Gastrocnemius medialis (tissue), 4 donors: ENCODE data around the gene SLC48A1.

Experiments
- POLR2A ChIP-seq, 2 donors: fragments of 450-650 bp; IDR thresholded peaks; one replicate each; pipeline ENCODE4 v1.6.1; 2017; ENCODE audit warnings: antibody characterized with exemption in 2 of 2, mild to moderate bottlenecking in 2 of 2, moderate library complexity in 2 of 2
- TF ChIP-seq, protein P1 (sequence below), 5 experiments: fragments of 450-650 bp in 3 of 5; fragments of 200-600 bp in 2 of 5; sonication (generic) in 2 of 5; IDR thresholded peaks in 4 of 5; conservative IDR thresholded peaks in 1 of 5; 1 replicate in 4 of 5; 2 replicates in 1 of 5; pipeline ENCODE4 v1.5.1; 2016 to 2019; ENCODE audit warnings: antibody characterized with exemption in 5 of 5, mild to moderate bottlenecking in 3 of 5, moderate library complexity in 3 of 5

DNA sequence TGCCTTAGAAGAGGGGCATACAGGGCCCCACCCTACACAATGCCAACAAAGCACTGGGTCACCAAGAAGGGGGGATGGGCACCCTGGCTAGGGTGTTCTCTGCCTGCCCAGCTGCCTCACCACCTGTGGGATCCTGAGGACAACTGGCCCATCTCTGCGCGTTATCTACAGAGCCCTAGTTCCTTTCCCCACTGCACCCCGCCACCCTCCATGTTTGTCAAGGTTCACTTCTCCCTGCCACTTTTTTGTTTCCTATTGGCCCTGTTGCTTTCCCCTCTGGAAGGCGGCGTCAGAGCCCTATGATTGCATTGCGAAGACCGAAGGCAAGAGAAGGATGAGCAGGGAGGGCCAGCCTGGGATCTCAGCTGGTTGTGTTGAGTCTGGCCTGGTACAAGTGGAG, 1.6 kb downstream of the SLC48A1 start:
- TF ChIP-seq, protein P1, sequence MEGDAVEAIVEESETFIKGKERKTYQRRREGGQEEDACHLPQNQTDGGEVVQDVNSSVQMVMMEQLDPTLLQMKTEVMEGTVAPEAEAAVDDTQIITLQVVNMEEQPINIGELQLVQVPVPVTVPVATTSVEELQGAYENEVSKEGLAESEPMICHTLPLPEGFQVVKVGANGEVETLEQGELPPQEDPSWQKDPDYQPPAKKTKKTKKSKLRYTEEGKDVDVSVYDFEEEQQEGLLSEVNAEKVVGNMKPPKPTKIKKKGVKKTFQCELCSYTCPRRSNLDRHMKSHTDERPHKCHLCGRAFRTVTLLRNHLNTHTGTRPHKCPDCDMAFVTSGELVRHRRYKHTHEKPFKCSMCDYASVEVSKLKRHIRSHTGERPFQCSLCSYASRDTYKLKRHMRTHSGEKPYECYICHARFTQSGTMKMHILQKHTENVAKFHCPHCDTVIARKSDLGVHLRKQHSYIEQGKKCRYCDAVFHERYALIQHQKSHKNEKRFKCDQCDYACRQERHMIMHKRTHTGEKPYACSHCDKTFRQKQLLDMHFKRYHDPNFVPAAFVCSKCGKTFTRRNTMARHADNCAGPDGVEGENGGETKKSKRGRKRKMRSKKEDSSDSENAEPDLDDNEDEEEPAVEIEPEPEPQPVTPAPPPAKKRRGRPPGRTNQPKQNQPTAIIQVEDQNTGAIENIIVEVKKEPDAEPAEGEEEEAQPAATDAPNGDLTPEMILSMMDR (IDR thresholded peaks at IDR 0.05 in 4 of 5, conservative IDR thresholded peaks at IDR 0.05 in 1 of 5) = no peak
- no peak for TF ChIP-seq POLR2A (IDR thresholded peaks at IDR 0.05)
